Activated CD4-positive, CD25-positive, alpha-beta regulatory T cell treated with anti-CD3 and anti-CD28 coated beads, Interleukin-2, amount 50 U/mL, for 72 hours (primary cell): ENCODE measurements around the gene MBD3L2B.
A peak's percentile ranks its signal among the peaks of the same experiment; 100 is the strongest.

Source experiments
- DNase-seq: peaks from one replicate; pipeline ENCODE4 v3.0.0; 2021

The MBD3L2B gene

GRCh38 chr19:7010722-7011593, 10.3 kb downstream of the MBD3L2B start:
- DNase-seq, result no peak

GRCh38 chr19:7007859-7008258, 13.4 kb downstream of the MBD3L2B start:
- DNase-seq, result no peak

GRCh38 chr19:7006135-7006704, 15.0 kb downstream of the MBD3L2B start:
- no peak for DNase-seq

- DNase-seq, result no peak
Measured at GRCh38 chr19:7004313-7004931, 16.8 kb downstream of the MBD3L2B start.

GRCh38 chr19:7000816-7001215, 20.4 kb downstream of the MBD3L2B start:
- no peak for DNase-seq

- DNase-seq, result no peak
Measured at GRCh38 chr19:7000333-7000732, 20.9 kb downstream of the MBD3L2B start.

GRCh38 chr19:6999933-7000332, 21.3 kb downstream of the MBD3L2B start:
- no peak for DNase-seq

- no peak for DNase-seq
Measured at GRCh38 chr19:6997679-6998445, 23.4 kb downstream of the MBD3L2B start.

GRCh38 chr19:6996810-6997209, 24.4 kb downstream of the MBD3L2B start:
- no peak for DNase-seq

GRCh38 chr19:6995054-6995453, 26.2 kb downstream of the MBD3L2B start:
- no peak for DNase-seq

GRCh38 chr19:6988257-6988656, 33.0 kb downstream of the MBD3L2B start:
- no peak for DNase-seq

- no peak for DNase-seq
Measured at GRCh38 chr19:6987850-6988249, 33.4 kb downstream of the MBD3L2B start.

GRCh38 chr19:6983448-6983847, 37.8 kb downstream of the MBD3L2B start:
- DNase-seq, result no peak

GRCh38 chr19:6979399-6979798, 41.8 kb downstream of the MBD3L2B start:
- DNase-seq, result no peak

GRCh38 chr19:6976197-6976596, 45.0 kb downstream of the MBD3L2B start:
- no peak for DNase-seq

GRCh38 chr19:6971366-6971765, 49.9 kb downstream of the MBD3L2B start:
- no peak for DNase-seq

GRCh38 chr19:6970443-6970842, 50.8 kb downstream of the MBD3L2B start:
- peak; percentile 31 for DNase-seq

- no peak for DNase-seq
Measured at GRCh38 chr19:6970021-6970420, 51.2 kb downstream of the MBD3L2B start.

- no peak for DNase-seq
Measured at GRCh38 chr19:6969490-6969889, 51.7 kb downstream of the MBD3L2B start.
